Measurements from ENCODE around the gene EIF3D.

EIF3D gene

DNA sequence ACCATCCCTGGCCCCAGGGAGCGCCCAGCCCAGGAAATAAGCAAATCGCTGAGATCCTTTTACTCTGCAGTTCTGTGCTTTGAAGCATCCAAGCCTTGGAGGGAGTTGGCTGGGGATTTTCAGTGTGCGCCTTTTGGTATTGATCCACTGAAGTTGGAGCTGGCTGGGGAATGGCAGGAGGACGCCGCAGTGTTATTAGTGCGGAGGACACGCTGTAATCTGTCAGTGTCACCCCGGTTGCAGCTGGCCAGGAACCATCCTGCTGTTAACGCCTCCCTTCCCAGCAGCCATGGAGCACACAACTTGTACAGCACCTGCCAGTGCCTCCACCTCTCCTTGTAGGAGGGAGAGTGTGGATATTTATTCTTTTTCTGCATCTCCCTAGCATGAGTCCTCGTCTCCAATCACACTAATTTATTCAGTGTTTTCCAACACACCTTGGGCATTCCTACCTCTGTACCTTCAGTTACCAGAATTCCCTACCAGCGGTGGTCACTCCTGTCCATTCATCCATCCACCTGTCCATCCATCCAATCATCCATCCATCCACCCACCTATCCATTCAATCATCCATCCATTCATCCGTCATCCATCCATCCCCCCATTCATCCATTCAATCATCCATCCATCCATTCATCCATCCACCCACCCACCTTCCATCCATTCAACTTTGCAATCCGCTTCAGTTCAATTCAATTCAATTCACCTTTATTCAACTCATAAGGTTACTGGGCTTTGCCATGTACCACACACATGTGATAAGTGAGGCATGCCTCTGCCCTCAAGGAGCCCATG is 21.9 kb upstream of the EIF3D start:
- TF ChIP-seq ZNF70 (CRISPR knock-in tag; IDR thresholded peaks at IDR 0.05) = no peak
- TF ChIP-seq OSR1 (CRISPR knock-in tag; IDR thresholded peaks at IDR 0.05) = no peak
- TF ChIP-seq TSHZ2 (CRISPR knock-in tag; IDR thresholded peaks at IDR 0.05) = no peak
- no peak for TF ChIP-seq SNAI2 (CRISPR knock-in tag; IDR thresholded peaks at IDR 0.05)
- TF ChIP-seq ZFP3 (CRISPR knock-in tag; IDR thresholded peaks at IDR 0.05) = no peak
- no peak for TF ChIP-seq ESRRG (CRISPR knock-in tag; IDR thresholded peaks at IDR 0.05)
- ATAC-seq = no peak

DNA sequence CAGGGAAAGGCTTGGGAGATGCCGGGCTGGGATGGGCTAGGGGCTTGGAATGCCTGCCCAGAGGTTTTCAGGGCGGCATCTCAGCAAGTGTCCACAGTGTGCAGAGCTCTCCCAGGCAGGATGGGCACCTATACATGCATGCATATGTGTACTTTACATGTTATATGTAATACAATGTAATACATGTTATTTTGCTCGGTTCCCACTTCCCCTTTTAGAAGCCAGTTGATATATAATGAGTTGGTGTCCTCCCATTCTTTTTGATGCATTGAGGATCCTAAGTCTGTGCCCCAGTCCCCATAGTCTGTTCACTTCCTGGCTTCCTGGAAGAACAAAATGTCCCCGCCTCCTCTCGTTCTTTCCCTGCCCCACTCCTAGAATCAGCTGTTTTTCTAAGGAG is 20.1 kb upstream of the EIF3D start:
- TF ChIP-seq ZFP30 (CRISPR knock-in tag; IDR thresholded peaks at IDR 0.05) = no peak
- ATAC-seq = no peak

- no peak for ATAC-seq
- TF ChIP-seq, protein P1, sequence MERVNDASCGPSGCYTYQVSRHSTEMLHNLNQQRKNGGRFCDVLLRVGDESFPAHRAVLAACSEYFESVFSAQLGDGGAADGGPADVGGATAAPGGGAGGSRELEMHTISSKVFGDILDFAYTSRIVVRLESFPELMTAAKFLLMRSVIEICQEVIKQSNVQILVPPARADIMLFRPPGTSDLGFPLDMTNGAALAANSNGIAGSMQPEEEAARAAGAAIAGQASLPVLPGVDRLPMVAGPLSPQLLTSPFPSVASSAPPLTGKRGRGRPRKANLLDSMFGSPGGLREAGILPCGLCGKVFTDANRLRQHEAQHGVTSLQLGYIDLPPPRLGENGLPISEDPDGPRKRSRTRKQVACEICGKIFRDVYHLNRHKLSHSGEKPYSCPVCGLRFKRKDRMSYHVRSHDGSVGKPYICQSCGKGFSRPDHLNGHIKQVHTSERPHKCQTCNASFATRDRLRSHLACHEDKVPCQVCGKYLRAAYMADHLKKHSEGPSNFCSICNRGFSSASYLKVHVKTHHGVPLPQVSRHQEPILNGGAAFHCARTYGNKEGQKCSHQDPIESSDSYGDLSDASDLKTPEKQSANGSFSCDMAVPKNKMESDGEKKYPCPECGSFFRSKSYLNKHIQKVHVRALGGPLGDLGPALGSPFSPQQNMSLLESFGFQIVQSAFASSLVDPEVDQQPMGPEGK (CRISPR knock-in tag; IDR thresholded peaks at IDR 0.05; ENCODE audit: borderline replicate concordance) = no peak
- no peak for TF ChIP-seq TOX (CRISPR knock-in tag; IDR thresholded peaks at IDR 0.05; ENCODE audit: borderline replicate concordance)
- TF ChIP-seq POU6F1 (CRISPR knock-in tag; IDR thresholded peaks at IDR 0.05; ENCODE audit: borderline replicate concordance, low read depth) = no peak
- TF ChIP-seq PPARA (CRISPR knock-in tag; IDR thresholded peaks at IDR 0.05; ENCODE audit: borderline replicate concordance) = no peak
- TF ChIP-seq SNAI2 (CRISPR knock-in tag; IDR thresholded peaks at IDR 0.05) = no peak
- no peak for TF ChIP-seq CSDC2 (CRISPR knock-in tag; IDR thresholded peaks at IDR 0.05)
- TF ChIP-seq OSR1 (CRISPR knock-in tag; IDR thresholded peaks at IDR 0.05) = no peak
Observed at GRCh38 chr22:36548606-36549005, 19.6 kb upstream of the EIF3D start.

DNA sequence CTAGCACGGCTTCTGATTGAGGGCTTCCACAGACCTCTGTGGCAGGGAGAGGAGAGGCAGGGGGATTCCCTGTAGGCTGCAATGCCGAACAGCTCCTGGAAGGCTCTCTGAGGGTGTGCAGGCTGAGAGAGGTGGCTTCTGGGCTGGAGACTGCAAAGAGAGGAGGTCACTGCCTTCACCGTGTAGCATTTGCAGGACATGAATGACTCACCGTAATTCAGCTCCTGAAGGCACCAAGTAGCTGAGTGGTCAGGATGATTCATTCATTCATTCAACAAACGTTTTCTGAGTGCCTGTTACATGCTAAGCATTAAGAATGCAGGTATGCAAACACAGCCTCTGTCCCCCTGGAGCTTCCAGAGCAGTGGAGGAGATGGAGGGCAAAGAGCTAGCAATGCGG is 18.0 kb upstream of the EIF3D start:
- TF ChIP-seq ZNF70 (CRISPR knock-in tag; IDR thresholded peaks at IDR 0.05) (no peak), ZNF565 (CRISPR knock-in tag; conservative IDR thresholded peaks at IDR 0.05; ENCODE audit: low read depth) (no peak), OSR1 (CRISPR knock-in tag; IDR thresholded peaks at IDR 0.05) (no peak), SNAI2 (CRISPR knock-in tag; IDR thresholded peaks at IDR 0.05) (no peak), ZNF8 (CRISPR knock-in tag; IDR thresholded peaks at IDR 0.05) (no peak)
- peak; percentile 43 for ATAC-seq

DNA sequence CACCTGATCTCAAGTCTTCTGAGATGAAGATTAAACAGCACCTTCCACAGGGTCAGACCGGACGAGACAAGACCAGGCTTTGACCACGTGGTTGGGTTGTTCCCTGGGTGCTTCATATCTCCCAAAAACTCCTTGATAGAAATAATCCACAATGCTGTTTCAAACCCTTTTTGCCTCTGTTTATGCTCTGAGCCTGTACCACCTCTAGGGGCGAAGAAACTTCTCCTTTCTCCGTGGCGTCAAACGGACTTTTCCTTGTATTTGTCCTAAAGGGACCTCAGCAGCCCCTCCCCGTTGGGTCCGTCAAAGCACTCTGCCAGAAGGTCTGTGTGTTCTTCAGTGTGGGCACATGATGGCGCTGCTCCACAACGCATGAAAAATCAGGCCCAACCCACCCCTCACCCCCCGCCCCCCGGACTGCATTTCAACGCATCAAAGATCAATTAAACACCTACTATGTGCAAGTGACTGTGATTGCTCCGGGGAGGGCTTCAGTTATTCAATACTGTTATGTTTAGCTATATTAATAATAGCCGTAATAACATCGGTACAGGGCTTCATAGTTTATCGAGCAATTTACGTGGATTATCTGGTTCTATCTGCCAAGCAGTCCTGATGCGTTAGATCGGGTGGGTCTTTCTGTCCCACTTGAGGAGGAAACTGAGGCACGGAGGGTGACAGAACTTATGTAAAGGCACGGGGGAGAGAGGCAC is 17.3 kb upstream of the EIF3D start:
- ATAC-seq = peak; percentile 78
- TF ChIP-seq ARNTL (CRISPR knock-in tag; IDR thresholded peaks at IDR 0.05; ENCODE audit: borderline replicate concordance, low read depth) (no peak), RARB (CRISPR knock-in tag; IDR thresholded peaks at IDR 0.05) (no peak), SNAI2 (CRISPR knock-in tag; IDR thresholded peaks at IDR 0.05) (no peak), CSRNP3 (CRISPR knock-in tag; IDR thresholded peaks at IDR 0.05) (no peak), PPARA (CRISPR knock-in tag; IDR thresholded peaks at IDR 0.05; ENCODE audit: borderline replicate concordance) (no peak), TSHZ2 (CRISPR knock-in tag; IDR thresholded peaks at IDR 0.05) (no peak), ZNF8 (CRISPR knock-in tag; IDR thresholded peaks at IDR 0.05) (no peak), TCF4 (CRISPR knock-in tag; IDR thresholded peaks at IDR 0.05; ENCODE audit: borderline replicate concordance) (no peak)

All from SK-N-SH treated with all-trans-retinoic acid at 6 μM for 48 hours (cell line).